H1 (cell line): Measurements from ENCODE around the gene NARS2. TPM values are rescaled to one million over a fixed set of nuclear protein-coding genes. Genes with fewer than 3 reads are reported as not detected.

Source experiments
- RNF2 ChIP-seq: fragments of 200-900, 300-1000 bp; sonication (generic); IDR thresholded peaks from 2 replicates; pipeline ENCODE4 v1.7.1; 2016; ENCODE audit warnings: borderline replicate concordance, low read depth, mild to moderate bottlenecking, antibody characterized with exemption, low read length; ENCODE audit not compliant: poor library complexity, severe bottlenecking; ENCODE audit errors: missing control alignments
- SP2 ChIP-seq: IDR thresholded peaks from 2 replicates; pipeline ENCODE4 v1.6.1; 2012; ENCODE audit warnings: mild to moderate bottlenecking, low read length, inconsistent platforms
- TBP ChIP-seq: IDR thresholded peaks from 2 replicates; pipeline ENCODE4 v1.6.1; 2011; ENCODE audit warnings: low read depth, low read length, improper control_type of control experiment
- polyA plus RNA-seq, 7 experiments: library from polyadenylated mRNA; depleted of rRNA in 3 of 7; stranded (reverse) in 5 of 7; unstranded in 2 of 7; fragments of >200 nt in 5 of 7; fragments of 200-250 nt in 2 of 7; gene quantifications; 1 replicate in 5 of 7; 2 replicates in 1 of 7; 4 replicates in 1 of 7; pipeline versions ENCODE4 v1.2.1 to v1.2.3, GENCODE V29; 2011 to 2013; ENCODE audit warnings: missing spikeins in 2 of 7, mixed read lengths in 2 of 7
- total RNA-seq: library from RNA; stranded (reverse); fragmentation: NEBNext Ultra II Directional; extraction: Animal tissue kit (Norgen Biotek cat#: 25700); gene quantifications from 2 replicates; pipeline ENCODE4 v1.2.1, GENCODE V29; 2021

Gene NARS2
- total and polyA plus RNA-seq, 2 of the 8 experiments (the other 6 are each of a cell fraction or from before 2014, with no cell fraction given) = 26.2 to 51.6 TPM

GRCh38 chr11:78587446-78587845 is 12.8 kb upstream of the NARS2 start (continued):
- TF ChIP-seq RNF2 = no peak
- no peak for TF ChIP-seq SP2
- TF ChIP-seq TBP = no peak
